Neutrophil (primary cell): ENCODE data around the gene TAPBP.
"Not testable (repeated sequence)": the region's sequence is repeated elsewhere in the genome, so short reads cannot be mapped to it uniquely, and the experiment has no call there.

Experiments used
- H3K27ac ChIP-seq: fragments of 200-600 bp; sonication (generic); 2 replicates; pipeline ENCODE4 v1.5.1; 2016; ENCODE audit warnings: mild to moderate bottlenecking, moderate library complexity
- H3K27me3 ChIP-seq: fragments of 200-600 bp; sonication (generic); 2 replicates; pipeline ENCODE4 v1.6.0; 2016; ENCODE audit warnings: mild to moderate bottlenecking
- H3K36me3 ChIP-seq: fragments of 200-600 bp; sonication (generic); 2 replicates; pipeline ENCODE4 v1.5.1; 2017
- H3K4me1 ChIP-seq, 2 experiments: fragments of 200-600 bp in 1 of 2; sonication (generic) in 1 of 2; 1 replicate in 1 of 2; 2 replicates in 1 of 2; pipeline versions ENCODE4 v1.5.1 to v1.6.1; 2013 to 2016; ENCODE audit warnings: low read depth in 1 of 2, low read length in 1 of 2, mild to moderate bottlenecking in 1 of 2, moderate library complexity in 1 of 2; ENCODE audit not compliant: control insufficient read depth in 1 of 2, insufficient read depth in 1 of 2
- H3K4me3 ChIP-seq, 2 experiments: fragments of 200-600 bp in 1 of 2; sonication (generic) in 1 of 2; 1 replicate in 1 of 2; 2 replicates in 1 of 2; pipeline ENCODE4 v1.5.1; 2013 to 2016; ENCODE audit warnings: low read depth in 1 of 2, low read length in 1 of 2, mild to moderate bottlenecking in 1 of 2, moderate library complexity in 1 of 2
- H3K9me3 ChIP-seq: fragments of 200-600 bp; sonication (generic); 2 replicates; pipeline ENCODE4 v1.5.1; 2016
- CTCF ChIP-seq: fragments of 200-600 bp; sonication (generic); IDR thresholded peaks from 2 replicates; pipeline ENCODE4 v1.5.1; 2016; ENCODE audit warnings: antibody characterized with exemption

Gene TAPBP

GRCh38 chr6:33288921-33289783 is 24.7 kb downstream of the TAPBP start, which contains the start of the genes PFDN6 and WDR46:
TSS of gene PFDN6 (plus strand) at chr6:33289601. CDS start at chr6:33289857, 256 bp downstream.
TSS of gene WDR46 (minus strand) at chr6:33289239. CDS start at chr6:33289170, 69 bp downstream.
- peak within 1 kb of the TSS; percentile 98 to 99 for H3K4me3 ChIP-seq

GRCh38 chr6:33288141-33288920 is 25.5 kb downstream of the TAPBP start:
- H3K27me3 ChIP-seq, result no peaks in the 10 kb centered on the region
- H3K27ac ChIP-seq, result peak overlapping the region; percentile 78
- H3K4me1 ChIP-seq, result peaks cover 22 to 23% of the 10 kb centered on the region in 2 experiments
- H3K9me3 ChIP-seq, result no peaks in the 10 kb centered on the region
- peak overlapping the region; percentile 98 to 99 for H3K4me3 ChIP-seq
- peaks cover 25% of the 10 kb centered on the region for H3K36me3 ChIP-seq
- no peak for TF ChIP-seq CTCF

More at GRCh38 chr6:33288921-33289783, 24.7 kb downstream of the TAPBP start, which contains the start of the genes PFDN6 and WDR46:
- Histone ChIP-seq H3K27ac (peak within 1 kb of the TSS; percentile 78), H3K4me1 (peaks cover 22 to 23% of the 10 kb centered on the region in 2 experiments), H3K9me3 (no peaks in the 10 kb centered on the region), H3K36me3 (peaks cover 33% of the 10 kb centered on the region), H3K27me3 (no peaks in the 10 kb centered on the region)
- TF ChIP-seq CTCF, result peak; percentile 6

- Histone ChIP-seq H3K27me3 (no peaks in the 10 kb centered on the region), H3K27ac (no peak overlapping the region), H3K36me3 (peaks cover 20% of the 10 kb centered on the region), H3K9me3 (no peaks in the 10 kb centered on the region), H3K4me1 (peaks cover 22 to 23% of the 10 kb centered on the region in 2 experiments), H3K4me3 (no peak overlapping the region)
- TF ChIP-seq CTCF, result no peak
Observed at GRCh38 chr6:33286946-33287914, 26.6 kb downstream of the TAPBP start.

GRCh38 chr6:33285214-33285613 is 28.7 kb downstream of the TAPBP start:
- peaks cover 23 to 24% of the 10 kb centered on the region in 2 experiments for H3K4me1 ChIP-seq
- not testable (repeated sequence) for H3K9me3 ChIP-seq, H3K27ac ChIP-seq, H3K27me3 ChIP-seq, H3K4me3 ChIP-seq
- peaks cover 15% of the 10 kb centered on the region for H3K36me3 ChIP-seq

GRCh38 chr6:33280539-33280938 is 33.3 kb downstream of the TAPBP start:
- H3K27ac ChIP-seq, result peak overlapping the region; percentile 90
- H3K27me3 ChIP-seq, result no peaks in the 10 kb centered on the region
- peaks cover 43 to 45% of the 10 kb centered on the region in 2 experiments for H3K4me1 ChIP-seq
- TF ChIP-seq CTCF, result no peak
- no peaks in the 10 kb centered on the region for H3K9me3 ChIP-seq
- H3K4me3 ChIP-seq, result no peak overlapping the region
- H3K36me3 ChIP-seq, result peaks cover 37% of the 10 kb centered on the region
